Measurements from ENCODE around the gene SDR42E2.

- no peak for TF ChIP-seq POLR2A (IDR thresholded peaks at IDR 0.05)
- TF ChIP-seq POLR2AphosphoS5 (IDR thresholded peaks at IDR 0.05), result no peak
- no peak for TF ChIP-seq CTCF (IDR thresholded peaks at IDR 0.05)
- no peak for TF ChIP-seq EP300 (IDR thresholded peaks at IDR 0.05)
Measured at GRCh38 chr16:22152316-22152715, 10.0 kb upstream of the SDR42E2 start.
